Measurements from ENCODE around the gene C17orf114.

C17orf114 gene

DNA sequence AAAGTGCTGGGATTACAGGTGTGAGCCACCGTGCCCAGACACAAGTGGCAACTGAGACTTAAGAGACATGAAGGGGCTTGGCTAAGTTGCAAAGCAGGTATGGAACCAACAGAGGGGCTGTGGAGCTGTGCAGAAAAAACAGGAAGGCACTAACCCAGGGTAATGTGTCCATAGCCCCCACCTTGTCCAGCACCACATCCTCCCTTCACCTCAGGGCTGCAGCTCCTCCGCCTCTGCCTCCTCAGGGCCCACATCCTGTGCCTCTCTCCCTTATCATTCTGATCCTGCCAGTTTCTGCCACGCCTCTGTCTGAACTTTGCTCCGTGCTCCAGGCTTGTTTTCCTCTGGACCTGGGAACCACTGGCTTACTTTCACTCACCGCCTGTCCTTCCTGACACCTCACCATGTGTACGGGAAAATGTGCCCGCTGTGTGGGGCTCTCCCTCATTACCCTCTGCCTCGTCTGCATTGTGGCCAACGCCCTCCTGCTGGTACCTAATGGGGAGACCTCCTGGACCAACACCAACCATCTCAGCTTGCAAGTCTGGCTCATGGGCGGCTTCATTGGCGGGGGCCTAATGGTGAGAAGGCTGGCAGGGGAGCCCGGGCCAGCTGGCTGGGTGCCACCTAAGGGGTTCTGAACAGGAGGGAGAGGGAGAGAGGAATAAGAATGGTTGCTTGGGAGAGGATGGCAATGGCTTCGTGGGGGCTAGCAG lies 30.5 kb downstream of the C17orf114 start, which contains the start of gene TM4SF5:
TM4SF5 (plus strand) TSS at position 368 of the 716 bp plus-strand sequence; CDS start at position 405, 37 bp downstream.
- Histone ChIP-seq H3K27ac (no peak within 1 kb of the TSS), H3K4me3 (no peak within 1 kb of the TSS), H3K36me3 (no peaks in the 10 kb centered on the region), H3K4me1 (no peaks in the 10 kb centered on the region), H3K27me3 (no peaks in the 10 kb centered on the region), H3K9me3 (no peaks in the 10 kb centered on the region)
- TF ChIP-seq, protein P1, sequence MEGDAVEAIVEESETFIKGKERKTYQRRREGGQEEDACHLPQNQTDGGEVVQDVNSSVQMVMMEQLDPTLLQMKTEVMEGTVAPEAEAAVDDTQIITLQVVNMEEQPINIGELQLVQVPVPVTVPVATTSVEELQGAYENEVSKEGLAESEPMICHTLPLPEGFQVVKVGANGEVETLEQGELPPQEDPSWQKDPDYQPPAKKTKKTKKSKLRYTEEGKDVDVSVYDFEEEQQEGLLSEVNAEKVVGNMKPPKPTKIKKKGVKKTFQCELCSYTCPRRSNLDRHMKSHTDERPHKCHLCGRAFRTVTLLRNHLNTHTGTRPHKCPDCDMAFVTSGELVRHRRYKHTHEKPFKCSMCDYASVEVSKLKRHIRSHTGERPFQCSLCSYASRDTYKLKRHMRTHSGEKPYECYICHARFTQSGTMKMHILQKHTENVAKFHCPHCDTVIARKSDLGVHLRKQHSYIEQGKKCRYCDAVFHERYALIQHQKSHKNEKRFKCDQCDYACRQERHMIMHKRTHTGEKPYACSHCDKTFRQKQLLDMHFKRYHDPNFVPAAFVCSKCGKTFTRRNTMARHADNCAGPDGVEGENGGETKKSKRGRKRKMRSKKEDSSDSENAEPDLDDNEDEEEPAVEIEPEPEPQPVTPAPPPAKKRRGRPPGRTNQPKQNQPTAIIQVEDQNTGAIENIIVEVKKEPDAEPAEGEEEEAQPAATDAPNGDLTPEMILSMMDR (IDR thresholded peaks at IDR 0.05), result no peak
- no peak for TF ChIP-seq POLR2A (IDR thresholded peaks at IDR 0.05)
- TF ChIP-seq POLR2AphosphoS5 (IDR thresholded peaks at IDR 0.05; ENCODE audit: insufficient read depth in 1 of 2, low read depth in 1 of 2), result no peak
- DNase-seq (ENCODE audit: extremely low spot score in 2 of 2), result no peak
- intact Hi-C loops (cut with DNase I), result no loop called here

DNA sequence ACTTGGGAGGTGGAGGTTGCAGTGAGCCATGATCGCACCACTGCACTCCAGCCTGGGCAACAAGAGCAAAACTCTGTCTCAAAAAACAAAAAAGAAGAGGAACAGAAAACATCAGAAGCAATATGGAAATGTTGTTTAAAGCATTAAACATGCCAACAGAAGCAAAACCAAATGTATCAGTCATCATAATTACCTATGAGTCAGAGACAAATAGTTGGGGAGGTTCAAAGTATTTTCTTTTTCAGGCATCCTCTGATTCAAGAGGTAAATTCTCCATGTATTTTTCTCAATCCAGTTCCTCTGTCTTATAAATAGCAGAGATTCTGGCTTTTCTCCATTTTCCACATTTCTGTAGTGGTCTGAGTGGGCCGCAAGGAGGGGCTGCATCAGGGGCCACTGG lies 32.5 kb downstream of the C17orf114 start:
- Histone ChIP-seq H3K36me3 (no peaks in the 10 kb centered on the region), H3K9me3 (no peaks in the 10 kb centered on the region)
- intact Hi-C loops (cut with DNase I), result no loop called here

DNA sequence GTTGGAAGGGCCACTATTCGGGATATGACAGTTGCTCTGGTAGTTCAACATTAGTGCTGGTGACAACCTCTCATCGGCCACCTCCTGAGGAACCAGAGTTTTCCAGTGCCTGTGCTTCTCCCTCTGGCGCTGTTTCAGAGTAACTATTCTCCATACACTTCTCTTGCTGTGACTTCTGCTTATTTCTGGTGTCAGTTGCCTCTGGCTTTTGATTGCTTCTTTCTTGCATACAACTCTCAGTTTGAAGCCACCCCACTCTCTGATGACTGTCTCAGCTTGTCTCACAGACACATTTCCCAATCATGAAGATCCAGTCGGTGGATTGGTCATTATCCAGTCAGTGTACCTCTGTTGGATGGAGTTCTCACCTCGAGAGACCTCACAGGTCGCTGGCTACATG lies 33.8 kb downstream of the C17orf114 start:
- H3K27ac ChIP-seq, result no peak overlapping the region
- no peaks in the 10 kb centered on the region for H3K9me3 ChIP-seq
- TF ChIP-seq POLR2AphosphoS5 (IDR thresholded peaks at IDR 0.05; ENCODE audit: insufficient read depth in 1 of 2, low read depth in 1 of 2) (no peak), POLR2A (IDR thresholded peaks at IDR 0.05) (no peak)
- TF ChIP-seq, protein P1 (IDR thresholded peaks at IDR 0.05), result no peak

More for the DNA sequence above, 32.5 kb downstream of the C17orf114 start:
- TF ChIP-seq POLR2AphosphoS5 (IDR thresholded peaks at IDR 0.05; ENCODE audit: insufficient read depth in 1 of 2, low read depth in 1 of 2), result no peak
- no peak for TF ChIP-seq POLR2A (IDR thresholded peaks at IDR 0.05)
- TF ChIP-seq, protein P1 (IDR thresholded peaks at IDR 0.05), result no peak
- no peak for DNase-seq (ENCODE audit: extremely low spot score in 2 of 2)
- Histone ChIP-seq H3K27ac (no peak overlapping the region), H3K27me3 (no peaks in the 10 kb centered on the region), H3K4me1 (no peaks in the 10 kb centered on the region), H3K4me3 (no peak overlapping the region)

DNA sequence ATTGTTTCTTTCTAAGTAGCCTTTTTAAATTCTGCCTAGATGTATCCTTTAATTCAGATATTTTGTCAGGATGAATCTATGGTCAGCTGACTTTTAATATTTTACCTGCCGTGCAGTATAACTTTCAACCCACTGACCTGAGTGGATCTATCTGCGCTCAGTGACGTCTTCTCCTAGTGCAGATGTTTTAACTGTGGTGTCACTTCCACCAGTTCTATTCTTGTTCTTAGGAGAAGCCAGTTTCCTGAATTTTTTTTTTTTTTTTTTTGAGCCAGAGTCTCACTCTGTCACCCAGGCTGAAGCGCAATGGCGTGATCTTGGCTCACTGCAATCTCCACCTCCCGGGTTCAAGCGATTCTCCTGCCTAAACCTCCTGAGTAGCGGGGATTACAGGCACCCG lies 35.4 kb downstream of the C17orf114 start:
- TF ChIP-seq POLR2A (IDR thresholded peaks at IDR 0.05), result no peak
- TF ChIP-seq, protein P1 (IDR thresholded peaks at IDR 0.05), result no peak
- TF ChIP-seq POLR2AphosphoS5 (IDR thresholded peaks at IDR 0.05; ENCODE audit: insufficient read depth in 1 of 2, low read depth in 1 of 2), result no peak
- intact Hi-C loops (cut with DNase I), result no loop called here

More for the DNA sequence above, 33.8 kb downstream of the C17orf114 start:
- intact Hi-C loops (cut with DNase I), result no loop called here
- Histone ChIP-seq H3K4me3 (no peak overlapping the region), H3K27me3 (no peaks in the 10 kb centered on the region), H3K36me3 (no peaks in the 10 kb centered on the region), H3K4me1 (no peaks in the 10 kb centered on the region)
- no peak for DNase-seq (ENCODE audit: extremely low spot score in 2 of 2)

DNA sequence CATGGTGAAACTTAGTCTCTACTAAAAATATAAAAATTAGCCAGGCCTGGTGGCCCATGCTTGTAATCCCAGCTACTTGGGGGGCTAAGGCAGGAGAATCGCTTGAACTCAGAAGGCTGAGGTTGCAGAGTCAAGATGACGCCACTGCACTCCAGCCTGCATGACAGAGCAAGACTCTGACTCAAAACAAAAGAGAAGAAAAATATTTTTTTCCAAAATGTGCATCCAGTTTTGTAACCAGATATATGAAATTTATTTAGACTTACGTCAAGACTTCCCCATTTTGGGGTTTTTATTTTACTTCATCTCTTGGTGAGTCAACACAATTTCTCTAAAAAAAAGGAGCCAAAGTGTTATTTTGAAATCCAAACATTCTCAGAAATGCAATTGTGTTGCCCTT lies 35.9 kb downstream of the C17orf114 start:
- TF ChIP-seq, protein P1 (IDR thresholded peaks at IDR 0.05), result no peak
- no peak for TF ChIP-seq POLR2AphosphoS5 (IDR thresholded peaks at IDR 0.05; ENCODE audit: insufficient read depth in 1 of 2, low read depth in 1 of 2)
- no peak for TF ChIP-seq POLR2A (IDR thresholded peaks at IDR 0.05)
- DNase-seq (ENCODE audit: extremely low spot score in 2 of 2), result no peak
- Histone ChIP-seq H3K9me3 (no peaks in the 10 kb centered on the region), H3K27me3 (no peaks in the 10 kb centered on the region), H3K4me1 (no peaks in the 10 kb centered on the region), H3K4me3 (no peak overlapping the region), H3K27ac (no peak overlapping the region), H3K36me3 (no peaks in the 10 kb centered on the region)
- intact Hi-C loops (cut with DNase I), result no loop called here

More for the DNA sequence above, 35.4 kb downstream of the C17orf114 start:
- no peaks in the 10 kb centered on the region for H3K9me3 ChIP-seq
- H3K4me3 ChIP-seq, result no peak overlapping the region
- no peaks in the 10 kb centered on the region for H3K27me3 ChIP-seq
- DNase-seq (ENCODE audit: extremely low spot score in 2 of 2), result no peak
- H3K36me3 ChIP-seq, result no peaks in the 10 kb centered on the region
- H3K27ac ChIP-seq, result no peak overlapping the region
- no peaks in the 10 kb centered on the region for H3K4me1 ChIP-seq
